Muscle of arm (tissue), 12 donors: Measurements from ENCODE around the gene SAYSD1. TPM values are rescaled to one million over a fixed set of nuclear protein-coding genes. Genes with fewer than 3 reads are reported as not detected.

Experiments
- DNase-seq: peaks from one replicate; pipeline ENCODE4 v3.0.0-alpha.2; 2013
- polyA plus RNA-seq, 12 donors: library from polyadenylated mRNA; unstranded; fragments of 120-200 nt; gene quantifications; one replicate each; pipeline ENCODE4 v1.2.1, GENCODE V29; 2013; ENCODE audit not compliant: insufficient read length in 12 of 12

Gene SAYSD1
- polyA plus RNA-seq, 12 donors: 5.5 to 15.8 (median 12.1) TPM; not detected in 1

DNA sequence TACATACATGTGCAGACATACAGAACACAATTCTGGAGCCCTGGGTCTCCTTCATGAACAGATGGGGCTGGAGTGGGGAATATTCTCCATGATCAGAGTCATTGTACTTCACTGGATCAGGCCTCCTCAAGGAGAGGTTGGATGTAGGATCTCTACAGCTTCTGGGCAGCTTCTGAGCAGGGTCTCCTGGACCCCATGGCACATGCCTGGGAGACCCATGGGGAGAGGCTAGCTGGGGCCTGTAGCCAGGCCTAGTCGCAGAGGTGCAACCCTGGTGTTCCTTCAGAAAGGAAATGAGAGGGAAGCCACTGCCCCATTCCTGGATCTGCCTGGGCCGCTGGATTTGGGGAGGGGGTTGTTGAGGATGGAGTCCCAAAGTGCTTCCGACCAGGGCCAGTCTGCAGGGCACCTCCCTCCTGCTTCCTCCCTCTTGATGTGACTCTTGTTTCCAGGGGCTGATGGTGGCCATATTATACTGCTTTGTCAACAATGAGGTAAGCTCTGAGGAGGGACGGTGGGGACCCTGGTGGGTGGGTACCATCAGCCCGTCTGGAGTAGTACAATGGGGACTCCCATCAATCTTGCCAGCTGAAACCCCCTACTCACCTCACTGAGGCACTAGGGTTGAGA, 34.6 kb downstream of the SAYSD1 start:
- DNase-seq: no peak

DNA sequence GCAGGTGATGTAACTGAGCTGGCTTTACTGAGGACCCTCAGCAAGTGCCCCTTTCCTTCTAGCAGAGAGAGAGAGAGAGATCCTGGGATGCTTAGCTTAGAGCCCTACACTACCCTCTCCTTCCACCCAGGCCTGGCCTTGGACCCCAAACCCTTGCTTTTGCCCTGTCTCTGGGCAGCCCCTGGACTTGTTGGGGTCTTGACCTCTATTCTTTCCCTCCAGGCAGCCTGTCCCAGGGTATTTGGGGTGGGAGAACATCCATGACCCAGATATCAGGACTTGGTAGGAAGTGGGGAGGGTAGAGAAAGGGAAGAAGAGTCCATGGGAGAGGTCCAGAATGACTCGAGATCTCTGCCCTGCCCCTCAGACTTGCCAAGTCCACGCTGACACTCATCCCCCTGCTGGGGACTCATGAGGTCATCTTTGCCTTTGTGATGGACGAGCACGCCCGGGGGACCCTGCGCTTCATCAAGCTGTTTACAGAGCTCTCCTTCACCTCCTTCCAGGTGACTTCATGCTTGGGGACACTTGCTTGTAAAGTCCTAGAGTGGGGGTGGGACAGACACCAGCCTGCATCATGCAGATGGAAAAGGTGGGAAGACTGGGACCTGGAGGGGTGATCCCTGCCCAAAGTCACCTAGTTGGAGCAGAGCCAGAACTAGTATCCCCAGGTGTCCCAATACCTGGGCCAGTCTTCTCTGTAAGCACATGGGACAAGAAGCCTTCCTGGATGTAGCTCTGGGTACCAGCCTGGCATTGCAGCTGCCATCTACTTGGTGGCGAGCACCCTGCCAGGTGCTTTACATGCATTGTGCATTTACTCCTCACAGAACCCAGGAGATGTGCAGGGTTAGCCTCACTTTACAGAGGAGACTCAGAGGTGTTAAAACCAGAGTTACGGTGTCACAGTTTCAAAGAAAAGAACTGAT, 35.5 kb downstream of the SAYSD1 start:
- DNase-seq: no peak

DNA sequence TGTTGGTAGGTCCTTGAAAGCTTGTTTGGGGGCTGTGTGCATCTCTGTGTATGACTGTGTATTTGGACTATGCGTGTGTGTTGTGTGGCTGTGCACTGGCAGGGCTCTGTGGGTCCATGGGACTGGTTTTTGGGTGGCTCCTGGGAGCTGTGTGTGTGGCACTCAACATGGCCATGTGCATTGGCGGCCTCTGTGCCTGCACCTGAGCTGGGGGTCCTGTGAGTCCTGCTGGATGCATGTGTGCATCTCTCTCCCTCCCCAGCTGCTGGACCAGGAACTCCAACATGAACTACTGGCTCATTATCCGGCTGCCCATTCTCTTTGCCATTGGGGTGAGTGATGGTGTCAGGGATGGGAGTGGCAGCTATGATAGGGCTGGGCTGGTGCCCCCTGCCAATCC, 36.3 kb downstream of the SAYSD1 start:
- DNase-seq: no peak

DNA sequence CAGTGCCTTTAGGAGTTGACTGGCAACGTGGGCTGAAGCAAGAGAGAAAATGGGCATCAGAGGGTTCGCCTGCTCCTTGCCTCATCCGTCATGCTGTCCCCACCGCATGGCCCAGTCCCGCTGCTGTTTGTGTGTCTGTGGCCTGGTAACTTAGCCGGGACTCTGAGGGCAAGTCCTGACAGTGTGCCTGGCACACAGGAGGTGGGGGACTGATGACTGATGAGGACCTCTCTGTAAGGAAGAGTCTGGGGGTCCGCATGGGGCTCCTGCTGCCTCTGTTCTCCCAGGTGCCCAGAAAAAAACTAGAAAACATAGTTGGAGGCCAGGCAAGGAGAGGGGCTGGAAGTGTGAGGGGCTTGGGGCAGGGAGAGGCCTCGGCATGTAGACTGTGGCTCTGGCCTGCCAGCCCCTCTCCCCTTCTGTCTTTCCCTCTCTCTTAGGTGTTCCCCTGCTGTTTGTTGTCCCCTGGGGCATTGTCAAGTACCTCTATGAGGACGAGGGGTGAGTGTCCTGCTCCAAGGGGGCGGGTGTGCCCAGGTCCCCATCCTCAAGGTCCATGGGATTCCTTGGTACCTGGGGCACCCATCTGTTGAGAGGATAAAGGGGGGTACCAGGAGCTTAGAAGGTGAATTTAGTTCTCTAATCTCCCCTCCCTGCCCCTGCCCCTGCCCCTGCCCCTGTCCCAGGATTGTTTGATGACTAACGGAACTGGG, 36.9 kb downstream of the SAYSD1 start:
- DNase-seq: no peak

DNA sequence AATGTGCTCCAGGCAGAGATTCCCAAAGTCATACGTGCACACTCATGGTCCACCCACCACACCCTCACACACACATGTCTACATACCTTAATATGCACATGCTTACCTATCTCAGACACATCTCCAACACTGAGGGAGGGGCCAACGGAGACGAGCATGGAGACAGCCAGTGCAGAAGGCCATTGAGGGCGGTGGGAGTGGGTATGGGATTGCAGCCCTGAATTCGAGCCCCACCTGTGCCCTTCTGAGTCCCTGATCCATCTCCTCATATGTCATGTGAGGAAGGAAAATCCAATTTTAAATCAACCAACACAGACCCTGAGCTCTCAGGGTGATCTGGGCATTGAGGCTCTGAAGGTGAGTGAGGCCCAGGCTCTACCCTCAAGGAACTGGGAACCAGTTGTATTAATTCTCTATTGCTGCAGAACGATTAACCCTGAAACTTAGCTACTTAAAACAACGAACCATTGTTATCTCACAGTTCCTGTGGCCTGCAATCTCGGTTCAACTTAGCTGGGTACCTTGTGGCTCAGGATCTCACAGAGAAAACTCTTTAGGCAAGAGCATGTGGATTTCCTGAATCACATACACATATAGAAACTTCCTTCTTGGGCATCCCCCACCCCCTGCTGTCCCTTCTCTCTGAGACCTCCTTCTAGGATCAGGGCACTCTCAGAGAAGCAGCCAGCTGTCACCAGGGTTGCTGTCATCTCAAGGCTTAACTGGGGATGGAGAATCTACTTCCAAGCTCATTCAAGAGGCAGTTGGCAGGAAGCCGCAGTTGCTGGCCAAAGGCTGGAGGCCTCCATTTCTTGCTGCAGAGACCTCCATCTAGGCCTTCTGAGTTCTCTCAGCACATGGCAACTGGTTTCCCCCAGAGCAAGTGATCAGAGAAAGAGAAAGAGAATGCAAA, 38.1 kb downstream of the SAYSD1 start:
- DNase-seq: no peak

DNA sequence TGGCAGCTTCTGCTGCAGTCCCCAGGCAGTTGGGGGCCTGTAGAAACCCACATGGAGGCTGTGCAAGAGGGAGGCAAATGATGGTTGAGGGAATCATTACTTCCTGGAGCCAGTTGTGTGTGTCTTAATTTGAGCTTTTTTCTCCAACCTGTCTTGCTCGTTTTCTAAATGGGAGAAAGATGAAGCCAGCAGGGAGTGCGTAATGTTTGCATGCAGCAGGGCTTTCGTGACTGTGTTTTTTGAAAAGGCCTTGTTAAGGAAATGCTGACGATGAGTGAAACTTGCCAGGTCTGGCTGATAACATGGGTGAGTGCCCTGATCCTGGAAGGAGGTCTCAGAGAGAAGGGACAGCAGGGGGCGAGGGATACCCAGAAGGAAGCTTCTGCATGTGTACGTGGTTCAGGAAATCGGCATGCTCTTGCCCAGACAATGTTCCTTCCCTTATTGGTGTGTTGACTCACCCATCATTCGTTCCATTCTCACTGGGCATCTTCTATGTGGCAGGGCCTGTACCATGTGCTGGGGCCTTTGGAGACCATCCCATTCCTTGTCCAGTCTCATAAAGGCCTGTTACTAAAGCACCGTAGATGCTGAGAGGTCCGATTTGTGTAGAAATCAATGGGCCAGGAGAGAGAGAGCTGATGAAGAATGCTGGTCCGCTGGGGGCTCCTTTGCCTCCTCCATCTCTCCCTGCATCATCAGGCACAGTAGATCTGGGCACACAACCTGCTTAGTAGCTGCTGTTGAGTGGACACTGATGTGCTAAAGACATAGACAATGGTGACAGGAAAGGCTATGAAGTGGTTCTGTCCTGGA, 39.0 kb downstream of the SAYSD1 start:
- DNase-seq: no peak

DNA sequence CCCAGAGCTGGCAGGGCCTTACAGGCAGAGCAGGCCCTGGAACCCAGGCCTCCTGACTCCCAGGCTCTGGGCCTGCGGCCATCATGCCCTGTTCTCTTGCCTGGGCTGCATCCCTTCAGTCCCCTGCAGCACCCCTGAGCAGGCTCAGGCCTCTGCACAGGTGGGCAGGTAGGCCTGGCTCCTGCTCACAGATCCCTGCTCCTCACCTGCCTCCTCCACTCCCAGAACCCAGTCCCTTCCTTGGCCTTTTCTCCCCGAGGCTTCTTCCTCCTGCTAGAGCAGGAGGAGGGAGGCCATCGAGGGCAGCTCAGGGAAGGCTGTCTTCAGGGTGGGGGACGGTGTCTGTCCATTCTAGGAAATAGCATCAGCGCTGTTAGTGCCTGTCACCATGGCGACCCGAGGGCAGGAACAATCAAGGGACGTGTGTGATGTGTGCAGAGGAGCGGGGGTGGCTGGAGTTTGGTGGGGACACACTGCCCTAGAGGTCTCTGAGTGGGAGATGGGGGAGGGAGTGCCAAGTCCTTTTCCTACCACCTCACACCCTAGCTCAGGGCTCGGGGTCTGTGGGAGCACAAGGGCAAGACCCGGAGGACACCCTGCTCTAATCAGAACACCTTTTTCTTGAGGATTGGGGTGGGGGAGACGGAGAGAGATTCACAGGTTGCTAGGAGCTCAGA, 39.8 kb downstream of the SAYSD1 start:
- DNase-seq: no peak

DNA sequence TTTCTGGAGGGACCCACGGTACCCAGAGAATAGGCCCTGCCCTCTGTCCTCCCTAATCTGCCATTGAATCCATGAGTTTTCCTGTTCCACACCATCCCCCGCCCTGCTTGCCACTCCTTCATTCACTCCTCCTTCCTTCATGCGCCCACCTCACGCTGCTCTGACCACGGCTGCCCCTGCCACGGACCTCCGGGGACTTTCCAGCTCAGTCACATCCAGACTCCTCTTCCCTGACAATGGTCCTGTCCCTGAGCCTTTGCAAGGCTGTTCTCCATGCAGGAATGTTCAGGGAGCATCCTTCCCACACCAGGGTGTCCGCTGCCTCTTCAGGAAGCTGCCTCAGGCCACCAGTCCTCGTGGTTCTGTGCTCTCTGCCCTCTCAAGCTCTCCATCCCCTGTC, 40.5 kb downstream of the SAYSD1 start:
- no peak for DNase-seq

DNA sequence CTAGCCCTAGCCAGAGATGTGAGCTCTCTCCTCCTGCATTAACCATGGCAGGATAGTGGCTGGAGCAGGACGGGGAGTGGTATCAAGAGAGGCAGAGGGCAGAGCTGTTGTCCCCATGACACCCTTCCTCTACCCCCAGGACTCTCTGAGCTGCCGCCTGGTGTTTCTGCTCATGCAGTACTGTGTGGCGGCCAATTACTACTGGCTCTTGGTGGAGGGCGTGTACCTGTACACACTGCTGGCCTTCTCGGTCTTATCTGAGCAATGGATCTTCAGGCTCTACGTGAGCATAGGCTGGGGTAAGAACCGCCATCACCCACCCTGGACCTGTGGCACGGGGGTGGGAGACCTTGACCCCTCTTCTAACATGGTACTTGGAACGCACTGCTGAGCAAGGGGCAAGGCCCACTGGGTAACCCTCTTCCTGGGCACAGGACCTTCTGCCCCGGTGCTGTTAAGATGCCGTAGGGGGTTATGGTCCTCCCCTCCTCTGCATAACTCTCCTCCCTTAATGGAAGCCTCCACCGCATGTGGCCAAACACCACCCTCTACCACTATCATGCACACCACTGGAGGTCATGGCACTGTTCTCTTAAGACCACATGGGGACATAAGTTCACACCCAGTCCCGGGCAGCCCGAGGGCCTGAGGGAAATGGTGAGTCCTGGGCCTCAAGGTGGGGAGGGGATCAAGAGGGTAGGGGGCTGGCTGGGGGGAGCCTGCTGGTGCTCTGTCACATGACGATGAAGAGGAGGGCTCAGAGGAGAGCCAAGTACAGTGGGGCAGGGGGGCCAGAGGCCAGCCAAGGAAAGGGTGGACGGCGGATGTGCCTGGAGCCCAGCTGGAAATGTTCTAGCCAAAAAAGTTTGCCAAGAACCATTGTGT, 41.3 kb downstream of the SAYSD1 start:
- no peak for DNase-seq

DNA sequence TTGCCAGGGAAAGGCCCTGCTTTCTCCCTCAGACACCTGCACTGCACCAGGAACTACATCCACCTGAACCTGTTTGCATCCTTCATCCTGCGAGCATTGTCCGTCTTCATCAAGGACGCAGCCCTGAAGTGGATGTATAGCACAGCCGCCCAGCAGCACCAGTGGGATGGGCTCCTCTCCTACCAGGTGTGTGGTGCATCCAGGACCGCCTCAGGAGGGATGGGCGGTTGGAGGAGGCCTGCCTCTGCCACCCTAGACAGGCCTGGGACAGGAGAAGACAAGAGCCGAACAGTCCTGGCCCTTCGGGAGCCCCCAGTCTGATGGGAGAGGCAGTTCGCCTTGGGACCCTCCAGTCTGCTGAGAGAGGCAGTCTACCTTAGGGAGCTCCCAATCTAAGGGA, 42.2 kb downstream of the SAYSD1 start:
- no peak for DNase-seq

DNA sequence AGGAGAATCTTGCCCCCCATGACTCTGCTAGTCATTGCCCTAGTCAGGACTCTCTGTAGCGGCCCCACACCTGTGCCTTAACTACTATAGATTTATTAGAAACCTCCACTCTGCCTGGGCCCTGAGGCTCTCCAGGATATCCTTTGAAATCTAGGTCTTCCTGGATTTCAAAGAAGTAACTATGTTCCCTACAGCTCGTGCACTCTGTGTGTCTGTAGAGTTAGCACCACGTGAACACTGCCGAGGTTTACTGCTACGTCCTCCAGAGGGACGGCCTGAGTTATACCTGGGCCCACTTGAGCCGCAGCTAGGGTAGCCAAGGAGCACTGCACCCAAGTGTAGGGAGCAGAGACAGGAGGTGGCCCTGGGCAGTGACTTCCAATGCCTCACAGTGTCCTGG, 46.6 kb downstream of the SAYSD1 start:
- no peak for DNase-seq

DNA sequence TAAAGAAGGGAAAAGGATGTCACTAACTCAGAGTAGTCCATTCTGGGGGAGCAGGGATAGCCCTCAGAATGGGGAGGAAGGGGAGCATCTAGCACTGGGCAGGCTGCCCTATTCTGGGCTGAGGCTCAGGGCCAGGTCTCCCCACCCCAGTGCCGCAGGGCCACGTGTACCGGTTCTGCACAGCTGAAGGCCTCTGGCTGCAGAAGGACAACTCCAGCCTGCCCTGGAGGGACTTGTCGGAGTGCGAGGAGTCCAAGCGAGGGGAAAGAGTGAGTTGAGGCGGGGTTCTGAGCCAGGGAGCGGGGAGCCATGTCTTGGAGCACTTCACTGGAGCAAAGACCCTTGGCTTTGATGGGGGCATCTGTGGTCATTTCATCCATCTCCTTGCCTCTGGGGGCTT, 49.4 kb downstream of the SAYSD1 start:
- no peak for DNase-seq

DNA sequence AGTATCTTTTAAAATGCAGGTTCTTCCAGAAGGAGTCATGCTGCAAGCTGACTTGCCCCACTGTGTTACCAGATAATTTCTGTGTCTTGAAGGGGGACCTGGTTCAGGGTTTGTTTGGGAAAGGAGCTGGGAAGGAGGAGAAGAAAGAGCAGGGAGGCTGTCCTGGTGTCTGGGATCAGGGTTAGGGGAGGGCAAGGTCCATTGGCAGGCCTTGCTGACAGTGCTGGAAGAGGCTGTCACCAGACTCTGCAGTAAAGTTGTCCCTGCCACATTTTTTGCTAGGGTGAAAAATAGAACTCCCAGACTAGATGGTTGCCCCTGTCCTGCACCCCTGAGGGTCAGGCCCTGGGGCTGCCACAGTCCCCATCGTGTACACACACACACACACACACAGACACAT, 51.5 kb downstream of the SAYSD1 start:
- DNase-seq: no peak

DNA sequence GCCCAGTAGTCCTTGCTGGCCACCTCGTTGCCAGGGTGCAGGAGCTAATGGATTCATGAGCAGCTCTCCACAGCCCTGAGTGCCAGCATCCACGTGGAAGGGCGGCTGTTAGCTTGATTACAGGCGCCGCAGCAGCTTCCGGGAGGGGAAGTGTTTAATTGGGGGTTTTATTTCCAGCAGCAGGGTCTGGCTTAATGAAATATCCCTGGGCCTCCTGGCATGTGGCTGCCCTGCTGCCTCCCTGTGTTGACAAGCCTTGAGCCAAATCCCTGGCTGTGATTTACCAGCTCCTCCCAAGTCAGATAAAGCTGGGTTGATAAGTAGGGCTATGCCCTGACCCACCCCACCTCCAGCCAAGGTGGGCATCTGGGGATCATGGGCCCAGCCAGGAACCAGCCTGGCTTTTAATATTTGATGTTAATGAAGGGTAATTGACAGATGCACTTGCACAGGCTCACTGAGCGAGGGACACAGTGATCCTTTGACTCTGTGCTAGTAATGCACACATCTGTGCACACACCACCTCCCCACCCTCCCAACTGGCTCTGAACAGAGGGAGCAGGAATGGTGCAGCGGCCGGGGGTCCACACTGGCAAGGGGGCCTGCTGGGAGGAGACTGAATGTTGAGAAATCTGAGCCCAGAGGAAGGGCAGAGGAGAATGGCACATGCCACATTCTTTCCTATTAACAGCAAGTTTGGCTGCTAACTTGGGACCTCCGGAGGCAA, 52.8 kb downstream of the SAYSD1 start:
- no peak for DNase-seq

DNA sequence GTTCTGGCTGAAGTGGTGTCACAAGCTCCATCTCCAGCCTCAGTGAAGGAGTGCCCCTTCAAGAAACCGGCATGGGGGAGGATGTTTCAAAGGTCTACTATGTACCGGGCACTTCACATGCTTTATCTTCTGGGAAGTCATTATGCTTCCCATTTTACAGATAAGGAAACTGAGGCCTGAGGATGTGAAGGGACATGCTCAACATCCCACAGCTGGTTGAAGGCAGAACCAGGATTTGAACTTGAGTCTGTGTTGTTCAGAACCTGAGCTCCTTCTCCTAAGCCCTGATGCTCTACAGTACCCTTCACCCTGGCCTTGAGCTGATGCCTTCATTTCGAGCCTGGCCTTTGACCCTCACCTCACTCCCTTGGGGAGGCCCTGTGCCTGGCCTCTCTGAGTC, 53.4 kb downstream of the SAYSD1 start:
- DNase-seq: no peak

DNA sequence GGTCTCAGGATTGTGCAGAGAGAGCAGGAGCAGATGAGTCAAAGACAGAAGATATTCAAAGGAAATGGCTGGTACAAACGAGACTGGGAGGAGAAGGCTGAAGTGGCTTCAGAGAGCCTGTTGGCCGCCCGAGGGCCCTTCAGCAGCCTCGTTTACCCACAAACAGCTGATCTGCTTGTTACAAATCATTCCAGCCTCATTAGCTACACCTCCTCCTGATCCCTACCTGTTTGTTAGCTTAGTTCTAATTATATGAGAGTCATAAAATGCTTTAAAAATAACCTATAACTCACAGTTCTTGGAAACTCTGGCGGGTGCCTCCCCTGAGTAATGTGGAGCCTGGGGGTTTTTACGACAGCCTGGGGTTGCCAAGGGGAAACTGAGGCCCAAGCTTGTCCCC, 53.8 kb downstream of the SAYSD1 start:
- no peak for DNase-seq

DNA sequence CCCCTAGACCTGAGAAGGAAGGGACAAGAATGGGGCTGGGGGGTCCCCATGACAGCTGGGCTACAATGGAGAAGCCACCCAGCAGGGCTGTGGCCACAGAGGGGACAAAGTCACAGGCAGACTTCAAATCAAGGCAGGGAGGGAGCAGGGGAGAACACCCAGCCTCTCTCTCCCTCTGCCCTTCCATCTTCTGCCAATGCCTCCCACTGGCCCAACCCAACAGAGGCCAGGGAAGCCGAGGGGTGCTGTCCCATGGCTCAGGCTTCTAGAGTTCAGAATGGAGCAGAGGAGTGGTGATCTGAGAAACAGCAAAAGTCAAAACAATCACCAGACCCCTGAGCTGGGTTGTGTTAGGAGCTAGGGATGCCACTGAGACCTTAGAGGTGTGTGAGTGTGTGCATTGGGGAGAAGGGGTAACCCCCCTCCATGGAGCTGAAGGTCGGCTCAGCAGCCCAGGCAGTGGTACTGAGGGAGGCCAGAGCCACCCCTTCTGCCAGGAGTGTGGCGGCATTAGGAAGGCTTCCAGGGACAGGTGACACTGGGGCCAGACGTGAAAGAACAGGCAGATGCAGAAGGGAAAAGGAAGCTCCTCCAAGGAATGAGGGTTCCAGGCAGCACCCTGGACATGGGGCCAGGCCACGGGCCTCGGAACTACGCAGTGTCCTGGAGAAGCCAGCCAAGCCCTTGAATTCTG, 54.4 kb downstream of the SAYSD1 start:
- DNase-seq: no peak
